GM18858 (cell line): ENCODE data around the gene SLC35F3.
"Not testable (repeated sequence)": the region's sequence is repeated elsewhere in the genome, so short reads cannot be mapped to it uniquely, and the experiment has no call there.

Experiments
- ATAC-seq: cut with Tn5 transposase; IDR thresholded peaks from one replicate; pipeline ENCODE4 v1.9.1; 2021; ENCODE audit not compliant: unreplicated experiment

The SLC35F3 gene

GRCh38 chr1:234175363-234175762, 270.9 kb downstream of the SLC35F3 start:
- no peak for ATAC-seq

- ATAC-seq: no peak
Observed at GRCh38 chr1:234176000-234176399, 271.5 kb downstream of the SLC35F3 start.

GRCh38 chr1:234176847-234177246, 272.4 kb downstream of the SLC35F3 start:
- ATAC-seq: not testable (repeated sequence)

- no peak for ATAC-seq
Observed at GRCh38 chr1:234185438-234185837, 281.0 kb downstream of the SLC35F3 start.

- no peak for ATAC-seq
Observed at GRCh38 chr1:234186037-234186688, 281.7 kb downstream of the SLC35F3 start.

GRCh38 chr1:234188454-234188792, 283.9 kb downstream of the SLC35F3 start:
- no peak for ATAC-seq

GRCh38 chr1:234197839-234198238, 293.4 kb downstream of the SLC35F3 start:
- no peak for ATAC-seq

GRCh38 chr1:234199476-234200127, 295.1 kb downstream of the SLC35F3 start:
- ATAC-seq: no peak

- no peak for ATAC-seq
Observed at GRCh38 chr1:234200566-234200965, 296.1 kb downstream of the SLC35F3 start.

GRCh38 chr1:234201600-234201999, 297.1 kb downstream of the SLC35F3 start:
- no peak for ATAC-seq

- no peak for ATAC-seq
Observed at GRCh38 chr1:234205966-234206365, 301.5 kb downstream of the SLC35F3 start.

GRCh38 chr1:234206651-234207284, 302.3 kb downstream of the SLC35F3 start:
- no peak for ATAC-seq

- ATAC-seq: no peak
Observed at GRCh38 chr1:234208351-234208750, 303.9 kb downstream of the SLC35F3 start.

- no peak for ATAC-seq
Observed at GRCh38 chr1:234208791-234209190, 304.3 kb downstream of the SLC35F3 start.

- ATAC-seq: not testable (repeated sequence)
Observed at GRCh38 chr1:234210429-234210828, 306.0 kb downstream of the SLC35F3 start.

GRCh38 chr1:234211855-234212254, 307.4 kb downstream of the SLC35F3 start:
- not testable (repeated sequence) for ATAC-seq

GRCh38 chr1:234212764-234213657, 308.5 kb downstream of the SLC35F3 start:
- ATAC-seq: no peak

- no peak for ATAC-seq
Observed at GRCh38 chr1:234213658-234214128, 309.2 kb downstream of the SLC35F3 start.

- no peak for ATAC-seq
Observed at GRCh38 chr1:234214129-234214910, 309.8 kb downstream of the SLC35F3 start.
